Fibroblast of skin of right quadriceps (primary cell): Measurements from ENCODE around the gene ERBB2.
A peak's percentile ranks its signal among the peaks of the same experiment; 100 is the strongest.

Experiments used
- DNase-seq: peaks from one replicate; pipeline ENCODE4 v3.0.0-alpha.2; 2013

The ERBB2 gene

GRCh38 chr17:39767147-39767546, 67.3 kb downstream of the ERBB2 start:
- DNase-seq = no peak

GRCh38 chr17:39769974-39770587, 70.2 kb downstream of the ERBB2 start:
- peak; percentile 32 for DNase-seq

GRCh38 chr17:39772415-39772814, 72.6 kb downstream of the ERBB2 start:
- DNase-seq = no peak

GRCh38 chr17:39772987-39773934, 73.4 kb downstream of the ERBB2 start:
- no peak for DNase-seq

- no peak for DNase-seq
Observed at GRCh38 chr17:39774047-39774446, 74.2 kb downstream of the ERBB2 start.

- no peak for DNase-seq
Observed at GRCh38 chr17:39775031-39775430, 75.2 kb downstream of the ERBB2 start.

- DNase-seq = no peak
Observed at GRCh38 chr17:39776252-39776651, 76.4 kb downstream of the ERBB2 start.

GRCh38 chr17:39777534-39778365, 77.9 kb downstream of the ERBB2 start:
- no peak for DNase-seq
